ENCODE results near the gene EXOC2.

EXOC2 gene

GRCh38 chr6:503610-504362 lies 189.2 kb downstream of the EXOC2 start:
- DNase-seq (ENCODE audit: low read depth in 2 of 2, low spot score in 1 of 2) = no peak

GRCh38 chr6:502761-503160 lies 190.2 kb downstream of the EXOC2 start:
- no peak for DNase-seq (ENCODE audit: low read depth in 2 of 2, low spot score in 1 of 2)

GRCh38 chr6:501891-502601 lies 190.9 kb downstream of the EXOC2 start:
- DNase-seq (ENCODE audit: low read depth in 2 of 2, low spot score in 1 of 2) = no peak

- no peak for DNase-seq (ENCODE audit: low read depth in 2 of 2, low spot score in 1 of 2)
These were observed 193.3 kb downstream of the EXOC2 start for GRCh38 chr6:499617-500016.

- no peak for DNase-seq (ENCODE audit: low read depth in 2 of 2, low spot score in 1 of 2)
These were observed 194.1 kb downstream of the EXOC2 start for GRCh38 chr6:498795-499231.

- no peak for DNase-seq (ENCODE audit: low read depth in 2 of 2, low spot score in 1 of 2)
These were observed 195.7 kb downstream of the EXOC2 start for GRCh38 chr6:497258-497657.

- DNase-seq (ENCODE audit: low read depth in 2 of 2, low spot score in 1 of 2) = no peak
These were observed 196.3 kb downstream of the EXOC2 start for GRCh38 chr6:496649-497048.

- no peak for DNase-seq (ENCODE audit: low read depth in 2 of 2, low spot score in 1 of 2)
These were observed 198.5 kb downstream of the EXOC2 start for GRCh38 chr6:494394-494793.

GRCh38 chr6:493840-494239 lies 199.1 kb downstream of the EXOC2 start:
- DNase-seq (ENCODE audit: low read depth in 2 of 2, low spot score in 1 of 2) = no peak

- no peak for DNase-seq (ENCODE audit: low read depth in 2 of 2, low spot score in 1 of 2)
These were observed 200.0 kb downstream of the EXOC2 start for GRCh38 chr6:492816-493414.

GRCh38 chr6:492178-492577 lies 200.8 kb downstream of the EXOC2 start:
- no peak for DNase-seq (ENCODE audit: low read depth in 2 of 2, low spot score in 1 of 2)

GRCh38 chr6:491233-491632 lies 201.7 kb downstream of the EXOC2 start:
- DNase-seq (ENCODE audit: low read depth in 2 of 2, low spot score in 1 of 2) = no peak

GRCh38 chr6:490251-491037 lies 202.5 kb downstream of the EXOC2 start:
- no peak for DNase-seq (ENCODE audit: low read depth in 2 of 2, low spot score in 1 of 2)

GRCh38 chr6:489762-490161 lies 203.2 kb downstream of the EXOC2 start:
- DNase-seq (ENCODE audit: low read depth in 2 of 2, low spot score in 1 of 2) = no peak

- no peak for DNase-seq (ENCODE audit: low read depth in 2 of 2, low spot score in 1 of 2)
These were observed 203.9 kb downstream of the EXOC2 start for GRCh38 chr6:489001-489400.

- no peak for DNase-seq (ENCODE audit: low read depth in 2 of 2, low spot score in 1 of 2)
These were observed 205.0 kb downstream of the EXOC2 start for GRCh38 chr6:487956-488355.

- DNase-seq (ENCODE audit: low read depth in 2 of 2, low spot score in 1 of 2) = no peak
These were observed 207.2 kb downstream of the EXOC2 start for GRCh38 chr6:485655-486170.

GRCh38 chr6:484746-485145 lies 208.2 kb downstream of the EXOC2 start:
- DNase-seq (ENCODE audit: low read depth in 2 of 2, low spot score in 1 of 2) = no peak

- no peak for DNase-seq (ENCODE audit: low read depth in 2 of 2, low spot score in 1 of 2)
These were observed 208.7 kb downstream of the EXOC2 start for GRCh38 chr6:484086-484745.

- no peak for DNase-seq (ENCODE audit: low read depth in 2 of 2, low spot score in 1 of 2)
These were observed 217.6 kb downstream of the EXOC2 start for GRCh38 chr6:475314-475713.
